ENCODE results near the gene S100B.

The S100B gene

GRCh38 chr21:46610018-46610701 is 5.3 kb upstream of the S100B start:
- TF ChIP-seq YY1 (IDR thresholded peaks at IDR 0.05; ENCODE audit: low read depth), result no peak
- no peak for TF ChIP-seq REST (IDR thresholded peaks at IDR 0.05; ENCODE audit: low read depth)
- no peak for TF ChIP-seq EGR1 (IDR thresholded peaks at IDR 0.05)
- TF ChIP-seq NFIC (IDR thresholded peaks at IDR 0.05), result no peak
- no peak for TF ChIP-seq CEBPB (IDR thresholded peaks at IDR 0.05)
- TF ChIP-seq ZBTB7A (IDR thresholded peaks at IDR 0.05; ENCODE audit: low read depth), result no peak
- no peak for TF ChIP-seq TCF12 (IDR thresholded peaks at IDR 0.05; ENCODE audit: low read depth)
- TF ChIP-seq FOXM1 (IDR thresholded peaks at IDR 0.05; ENCODE audit: borderline replicate concordance, low read depth), result no peak
- TF ChIP-seq, protein P1, sequence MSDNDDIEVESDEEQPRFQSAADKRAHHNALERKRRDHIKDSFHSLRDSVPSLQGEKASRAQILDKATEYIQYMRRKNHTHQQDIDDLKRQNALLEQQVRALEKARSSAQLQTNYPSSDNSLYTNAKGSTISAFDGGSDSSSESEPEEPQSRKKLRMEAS (IDR thresholded peaks at IDR 0.05), result no peak
- TF ChIP-seq EP300 (IDR thresholded peaks at IDR 0.05; ENCODE audit: borderline replicate concordance), result no peak
- no peak for TF ChIP-seq TEAD4 (IDR thresholded peaks at IDR 0.05)
- TF ChIP-seq TAF1 (IDR thresholded peaks at IDR 0.05; ENCODE audit: low read depth), result no peak
- no peak for TF ChIP-seq RAD21 (IDR thresholded peaks at IDR 0.05; ENCODE audit: low read depth)
- TF ChIP-seq, protein P2, sequence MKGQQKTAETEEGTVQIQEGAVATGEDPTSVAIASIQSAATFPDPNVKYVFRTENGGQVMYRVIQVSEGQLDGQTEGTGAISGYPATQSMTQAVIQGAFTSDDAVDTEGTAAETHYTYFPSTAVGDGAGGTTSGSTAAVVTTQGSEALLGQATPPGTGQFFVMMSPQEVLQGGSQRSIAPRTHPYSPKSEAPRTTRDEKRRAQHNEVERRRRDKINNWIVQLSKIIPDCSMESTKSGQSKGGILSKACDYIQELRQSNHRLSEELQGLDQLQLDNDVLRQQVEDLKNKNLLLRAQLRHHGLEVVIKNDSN (IDR thresholded peaks at IDR 0.05), result no peak
- no peak for TF ChIP-seq CREB1 (IDR thresholded peaks at IDR 0.05; ENCODE audit: low read depth)

GRCh38 chr21:46608672-46609111 is 3.8 kb upstream of the S100B start:
- TF ChIP-seq, protein P1 (IDR thresholded peaks at IDR 0.05), result no peak
- TF ChIP-seq CREB1 (IDR thresholded peaks at IDR 0.05; ENCODE audit: low read depth), result no peak
- TF ChIP-seq REST (IDR thresholded peaks at IDR 0.05; ENCODE audit: low read depth), result no peak
- TF ChIP-seq, protein P2 (IDR thresholded peaks at IDR 0.05), result no peak

GRCh38 chr21:46607636-46608035 is 2.8 kb upstream of the S100B start:
- no peak for TF ChIP-seq TCF12 (IDR thresholded peaks at IDR 0.05; ENCODE audit: low read depth)
- TF ChIP-seq EGR1 (IDR thresholded peaks at IDR 0.05), result no peak
- TF ChIP-seq YY1 (IDR thresholded peaks at IDR 0.05; ENCODE audit: low read depth), result no peak
- no peak for TF ChIP-seq RAD21 (IDR thresholded peaks at IDR 0.05; ENCODE audit: low read depth)
- TF ChIP-seq CREB1 (IDR thresholded peaks at IDR 0.05; ENCODE audit: low read depth), result no peak
- no peak for TF ChIP-seq REST (IDR thresholded peaks at IDR 0.05; ENCODE audit: low read depth)
- TF ChIP-seq FOXM1 (IDR thresholded peaks at IDR 0.05; ENCODE audit: borderline replicate concordance, low read depth), result no peak
- no peak for TF ChIP-seq TEAD4 (IDR thresholded peaks at IDR 0.05)
- no peak for TF ChIP-seq EP300 (IDR thresholded peaks at IDR 0.05; ENCODE audit: borderline replicate concordance)

DNA sequence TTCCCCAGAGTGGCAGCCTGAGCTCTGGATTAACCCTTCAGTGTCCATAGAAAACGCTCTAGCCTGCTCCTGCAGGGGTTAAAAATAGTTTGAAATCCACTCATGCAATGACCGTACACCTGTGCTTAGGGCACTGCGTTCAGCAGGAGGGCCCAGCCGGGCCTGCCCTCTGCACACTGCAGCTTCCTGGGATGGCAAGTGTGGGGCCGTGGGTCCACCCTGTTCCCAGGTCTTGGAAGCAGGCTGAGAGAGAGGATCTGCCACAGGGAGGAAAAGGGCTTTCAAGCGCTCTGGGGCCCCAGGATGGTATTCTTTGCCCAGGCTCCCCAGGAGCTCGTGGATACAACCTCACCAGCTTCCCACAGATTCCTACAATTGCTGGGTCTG is 1.5 kb upstream of the S100B start:
- TF ChIP-seq, protein P2 (IDR thresholded peaks at IDR 0.05), result no peak
- TF ChIP-seq EGR1 (IDR thresholded peaks at IDR 0.05), result no peak
- TF ChIP-seq ZBTB7A (IDR thresholded peaks at IDR 0.05; ENCODE audit: low read depth), result no peak
- no peak for TF ChIP-seq FOXM1 (IDR thresholded peaks at IDR 0.05; ENCODE audit: borderline replicate concordance, low read depth)
- TF ChIP-seq, protein P1 (IDR thresholded peaks at IDR 0.05), result no peak
- TF ChIP-seq TAF1 (IDR thresholded peaks at IDR 0.05; ENCODE audit: low read depth), result no peak
- TF ChIP-seq CEBPB (IDR thresholded peaks at IDR 0.05), result no peak
- TF ChIP-seq REST (IDR thresholded peaks at IDR 0.05; ENCODE audit: low read depth), result no peak
- no peak for TF ChIP-seq EP300 (IDR thresholded peaks at IDR 0.05; ENCODE audit: borderline replicate concordance)
- no peak for TF ChIP-seq NFIC (IDR thresholded peaks at IDR 0.05)
- no peak for TF ChIP-seq CREB1 (IDR thresholded peaks at IDR 0.05; ENCODE audit: low read depth)
- TF ChIP-seq TEAD4 (IDR thresholded peaks at IDR 0.05), result no peak
- TF ChIP-seq RAD21 (IDR thresholded peaks at IDR 0.05; ENCODE audit: low read depth), result no peak
- TF ChIP-seq YY1 (IDR thresholded peaks at IDR 0.05; ENCODE audit: low read depth), result no peak
- no peak for TF ChIP-seq TCF12 (IDR thresholded peaks at IDR 0.05; ENCODE audit: low read depth)
